ENCODE results near the gene TRIM72. TPM values are rescaled to one million over a fixed set of nuclear protein-coding genes. Genes with fewer than 3 reads are reported as not detected.
A peak's percentile ranks its signal among the peaks of the same experiment; 100 is the strongest.
"Not testable (repeated sequence)": the region's sequence is repeated elsewhere in the genome, so short reads cannot be mapped to it uniquely, and the experiment has no call there.

Gene TRIM72
- total RNA-seq, 3 donors from 2014 or later, result 0.02 TPM; not detected in 2

DNA sequence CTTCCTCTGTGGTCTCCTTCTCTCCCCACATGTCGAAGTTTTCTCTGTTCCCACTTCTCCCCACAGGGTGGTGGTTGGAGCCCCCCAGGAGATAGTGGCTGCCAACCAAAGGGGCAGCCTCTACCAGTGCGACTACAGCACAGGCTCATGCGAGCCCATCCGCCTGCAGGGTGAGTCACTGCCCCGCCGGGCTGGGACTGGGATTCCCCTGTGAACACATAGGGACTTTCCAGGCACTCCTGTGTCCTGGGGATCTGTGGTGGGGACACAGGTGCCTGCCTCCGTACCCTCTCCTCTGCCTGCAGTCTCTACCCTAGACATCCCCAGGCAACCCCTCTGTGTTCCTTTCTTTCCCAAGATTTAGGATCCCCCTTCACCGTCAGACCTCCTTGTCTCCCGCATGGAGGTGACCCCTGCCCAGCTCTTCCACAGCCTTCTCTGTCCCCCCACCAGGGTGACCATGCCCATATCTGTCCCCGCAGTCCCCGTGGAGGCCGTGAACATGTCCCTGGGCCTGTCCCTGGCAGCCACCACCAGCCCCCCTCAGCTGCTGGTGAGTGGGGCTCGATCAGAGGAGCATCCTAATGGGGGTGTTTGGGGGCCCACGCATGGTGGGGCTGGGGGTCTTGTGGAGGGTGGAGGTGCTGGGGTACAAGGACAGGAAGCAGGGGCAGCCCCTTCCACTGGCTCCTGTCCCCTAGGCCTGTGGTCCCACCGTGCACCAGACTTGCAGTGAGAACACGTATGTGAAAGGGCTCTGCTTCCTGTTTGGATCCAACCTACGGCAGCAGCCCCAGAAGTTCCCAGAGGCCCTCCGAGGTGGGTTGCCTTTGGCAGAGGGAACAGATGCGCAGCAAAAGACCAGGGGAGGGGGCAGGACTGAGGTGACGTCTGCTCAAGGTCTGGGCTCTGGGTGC lies 51.7 kb downstream of the TRIM72 start:
- DNase-seq, result peak in 1 of 3 donors; percentile 65
- no peaks in the 10 kb centered on the region for H3K4me1 ChIP-seq (ENCODE audit: low read depth)
- H3K9me3 ChIP-seq, result no peaks in the 10 kb centered on the region
- TF ChIP-seq, protein P1, sequence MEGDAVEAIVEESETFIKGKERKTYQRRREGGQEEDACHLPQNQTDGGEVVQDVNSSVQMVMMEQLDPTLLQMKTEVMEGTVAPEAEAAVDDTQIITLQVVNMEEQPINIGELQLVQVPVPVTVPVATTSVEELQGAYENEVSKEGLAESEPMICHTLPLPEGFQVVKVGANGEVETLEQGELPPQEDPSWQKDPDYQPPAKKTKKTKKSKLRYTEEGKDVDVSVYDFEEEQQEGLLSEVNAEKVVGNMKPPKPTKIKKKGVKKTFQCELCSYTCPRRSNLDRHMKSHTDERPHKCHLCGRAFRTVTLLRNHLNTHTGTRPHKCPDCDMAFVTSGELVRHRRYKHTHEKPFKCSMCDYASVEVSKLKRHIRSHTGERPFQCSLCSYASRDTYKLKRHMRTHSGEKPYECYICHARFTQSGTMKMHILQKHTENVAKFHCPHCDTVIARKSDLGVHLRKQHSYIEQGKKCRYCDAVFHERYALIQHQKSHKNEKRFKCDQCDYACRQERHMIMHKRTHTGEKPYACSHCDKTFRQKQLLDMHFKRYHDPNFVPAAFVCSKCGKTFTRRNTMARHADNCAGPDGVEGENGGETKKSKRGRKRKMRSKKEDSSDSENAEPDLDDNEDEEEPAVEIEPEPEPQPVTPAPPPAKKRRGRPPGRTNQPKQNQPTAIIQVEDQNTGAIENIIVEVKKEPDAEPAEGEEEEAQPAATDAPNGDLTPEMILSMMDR (IDR thresholded peaks at IDR 0.05), result no peak
- peak; percentile 77 for ATAC-seq
- no peak overlapping the region for H3K4me3 ChIP-seq
- intact Hi-C loops (cut with DNase I, micrococcal nuclease), result no loop called here
- no peaks in the 10 kb centered on the region for H3K36me3 ChIP-seq (ENCODE audit: low read depth)

DNA sequence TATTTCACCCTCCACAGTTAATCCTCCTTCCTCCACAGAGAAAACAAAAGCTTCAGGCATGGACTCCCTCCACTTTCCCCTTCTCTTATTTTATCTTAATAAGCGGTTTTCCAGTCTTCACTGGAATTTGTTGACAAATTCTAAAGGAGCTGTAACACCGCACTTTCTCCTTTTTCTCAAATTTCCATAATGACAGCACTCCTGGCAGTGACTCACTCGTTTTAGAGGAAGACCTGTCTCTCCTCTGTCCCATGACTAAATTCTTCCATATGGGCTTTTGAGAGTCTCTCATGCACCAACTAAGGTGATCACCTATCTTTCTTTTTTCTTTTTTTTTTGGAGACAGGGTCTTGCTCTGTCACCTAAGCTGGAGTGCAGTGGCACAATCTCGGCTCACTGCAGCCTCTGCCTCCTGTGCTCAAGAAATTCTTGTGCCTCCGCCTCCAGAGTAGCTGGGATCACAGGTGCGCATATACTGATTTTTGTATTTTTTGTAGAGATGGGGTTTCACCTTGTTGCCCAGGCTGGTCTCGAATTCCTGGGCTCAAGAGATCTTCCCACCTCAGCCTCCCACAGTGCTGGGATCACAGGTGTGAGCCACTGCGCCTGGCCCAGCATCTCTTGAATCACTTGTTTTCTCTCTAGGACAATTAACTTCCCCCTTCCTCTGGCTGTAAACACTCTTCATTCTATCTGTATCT lies 53.6 kb downstream of the TRIM72 start:
- ATAC-seq (no peak), DNase-seq (no peak)
- H3K9me3 ChIP-seq, result no peaks in the 10 kb centered on the region
- H3K4me3 ChIP-seq, result no peak overlapping the region
- TF ChIP-seq, protein P1 (IDR thresholded peaks at IDR 0.05), result no peak
- no peaks in the 10 kb centered on the region for H3K4me1 ChIP-seq (ENCODE audit: low read depth)
- H3K36me3 ChIP-seq (ENCODE audit: low read depth), result no peaks in the 10 kb centered on the region
- intact Hi-C loops (cut with DNase I, micrococcal nuclease), result no loop called here

DNA sequence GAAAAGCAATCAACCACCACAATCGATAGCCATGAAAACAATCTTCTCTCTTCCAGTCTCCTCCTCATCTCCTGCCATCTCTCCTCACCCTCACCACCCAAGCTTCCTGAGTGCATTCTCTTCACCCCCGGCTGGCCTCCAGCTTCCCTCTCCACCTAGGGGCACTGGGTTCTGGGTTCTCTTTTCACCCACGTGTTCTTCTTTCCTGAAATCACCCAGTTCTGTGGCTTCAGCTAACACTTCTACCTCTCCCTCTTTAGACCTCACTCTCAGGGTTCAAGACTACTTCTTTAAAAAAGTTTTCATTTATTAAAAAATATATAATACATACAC lies 54.1 kb downstream of the TRIM72 start:
- no peak for DNase-seq
- intact Hi-C loops (cut with DNase I, micrococcal nuclease), result no loop called here
- Histone ChIP-seq H3K4me1 (ENCODE audit: low read depth) (no peaks in the 10 kb centered on the region), H3K9me3 (no peaks in the 10 kb centered on the region), H3K36me3 (ENCODE audit: low read depth) (no peaks in the 10 kb centered on the region), H3K4me3 (no peak overlapping the region)
- TF ChIP-seq, protein P1 (IDR thresholded peaks at IDR 0.05), result no peak
- ATAC-seq, result no peak

DNA sequence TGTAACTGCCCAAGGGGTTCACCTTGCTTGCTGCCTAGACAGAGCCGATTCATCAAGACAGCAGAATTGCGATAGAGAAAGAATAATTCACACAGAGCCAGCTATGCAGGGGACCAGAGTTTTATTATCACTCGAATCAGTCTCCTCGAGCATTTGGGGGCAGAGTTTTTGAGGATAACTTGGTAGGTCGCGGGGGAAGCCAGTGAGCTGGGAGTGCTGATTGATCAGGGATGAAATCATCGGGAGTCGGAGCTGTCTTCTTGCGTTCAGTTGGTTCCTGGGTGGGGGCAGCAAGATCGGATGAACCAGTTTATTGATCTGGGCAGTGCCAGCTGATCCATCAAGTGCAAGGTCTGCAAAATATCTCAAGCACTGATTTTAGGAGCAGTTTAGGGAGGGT lies 55.0 kb downstream of the TRIM72 start:
- Histone ChIP-seq H3K4me3 (no peak overlapping the region), H3K9me3 (no peaks in the 10 kb centered on the region), H3K4me1 (ENCODE audit: low read depth) (no peaks in the 10 kb centered on the region), H3K36me3 (ENCODE audit: low read depth) (no peaks in the 10 kb centered on the region)
- TF ChIP-seq, protein P1 (IDR thresholded peaks at IDR 0.05), result no peak
- intact Hi-C loops (cut with DNase I, micrococcal nuclease), result no loop called here
- no peak for DNase-seq
- no peak for ATAC-seq

DNA sequence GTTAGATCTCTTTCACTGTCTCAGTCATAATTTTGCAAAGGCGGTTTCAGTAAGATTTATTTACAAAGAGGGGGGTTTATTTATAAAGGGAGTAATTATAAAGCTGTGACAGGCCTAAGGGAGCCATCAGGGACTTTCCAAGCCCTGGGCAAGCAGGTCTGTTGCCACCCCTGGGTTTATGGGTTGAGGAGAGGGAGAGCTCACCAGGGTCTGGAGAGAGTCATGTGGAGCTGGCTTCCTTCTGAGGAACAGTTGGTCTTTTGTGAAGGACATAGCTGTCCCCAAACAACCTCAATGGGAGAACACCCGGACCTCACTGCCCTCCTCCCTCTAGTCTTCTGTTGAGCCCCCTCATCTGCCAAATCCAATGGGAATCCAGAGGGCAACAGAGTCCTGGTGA lies 55.6 kb downstream of the TRIM72 start:
- no peak overlapping the region for H3K4me3 ChIP-seq
- ATAC-seq (peak; percentile 24), DNase-seq (no peak)
- no peaks in the 10 kb centered on the region for H3K4me1 ChIP-seq (ENCODE audit: low read depth)
- no peaks in the 10 kb centered on the region for H3K36me3 ChIP-seq (ENCODE audit: low read depth)
- intact Hi-C loops (cut with DNase I, micrococcal nuclease), result no loop called here
- TF ChIP-seq, protein P1 (IDR thresholded peaks at IDR 0.05), result no peak
- H3K9me3 ChIP-seq, result no peaks in the 10 kb centered on the region

DNA sequence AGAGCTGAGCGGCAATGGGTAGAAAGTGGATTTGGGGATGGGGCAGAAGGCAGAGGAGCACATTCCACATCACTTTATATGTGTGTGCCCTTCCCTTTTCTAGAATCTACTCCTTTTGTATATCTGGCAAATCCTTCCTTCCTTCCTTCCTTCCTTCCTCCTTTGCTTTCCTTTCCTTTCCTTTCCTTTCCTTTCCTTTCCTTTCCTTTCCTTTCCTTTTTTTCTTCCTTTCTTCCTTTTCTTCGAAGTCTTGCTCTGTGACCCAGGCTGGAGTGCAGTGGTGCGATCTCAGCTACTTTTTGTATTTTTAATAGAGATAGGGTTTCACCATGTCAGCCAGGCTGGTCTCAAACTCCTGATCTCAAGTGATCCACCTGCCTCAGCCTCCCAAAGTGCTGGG lies 56.1 kb downstream of the TRIM72 start:
- DNase-seq; H3K4me1 ChIP-seq (ENCODE audit: low read depth); H3K36me3 ChIP-seq (ENCODE audit: low read depth); intact Hi-C loops (cut with DNase I, micrococcal nuclease); ATAC-seq; H3K9me3 ChIP-seq; H3K4me3 ChIP-seq: not testable (repeated sequence)
